NCI-H2107 treated with DMSO at 0.1 percent for 48 hours (cell line): ENCODE data around the gene DUSP28.
"Not testable (repeated sequence)": the region's sequence is repeated elsewhere in the genome, so short reads cannot be mapped to it uniquely, and the experiment has no call there.

Source experiments
- DNase-seq: peaks from one replicate; lab custom pipeline; 2025; ENCODE audit not compliant: unreplicated experiment; lab: John Stamatoyannopoulos, UW

DUSP28 gene

DNA sequence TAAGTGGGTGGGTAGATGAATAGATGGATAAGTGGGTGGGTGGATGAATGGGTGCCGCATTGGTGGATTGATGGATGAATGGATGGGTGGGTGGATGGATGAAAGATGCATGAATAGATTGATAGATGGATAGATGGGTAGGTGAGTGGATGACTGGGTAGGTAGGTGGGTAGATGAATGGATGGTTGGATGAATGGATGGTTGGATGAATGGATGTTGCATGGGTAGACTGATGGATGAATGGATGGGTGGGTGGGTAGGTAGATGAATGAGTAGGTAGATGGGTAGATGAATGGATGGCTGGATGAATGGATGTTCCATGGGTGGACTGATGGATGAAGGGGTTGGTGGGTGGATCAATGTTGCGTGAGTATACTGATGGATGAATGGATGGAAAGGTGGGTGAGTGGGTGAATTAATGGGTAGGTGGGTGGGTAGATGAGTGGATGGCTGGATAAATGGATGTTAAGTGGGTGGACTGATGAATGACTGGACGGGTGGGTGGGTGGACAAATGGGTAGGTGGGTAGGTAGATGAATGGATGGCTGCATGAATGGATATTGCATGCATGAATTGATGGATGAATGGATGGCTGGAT lies 32.9 kb upstream of the DUSP28 start:
- no peak for DNase-seq

DNA sequence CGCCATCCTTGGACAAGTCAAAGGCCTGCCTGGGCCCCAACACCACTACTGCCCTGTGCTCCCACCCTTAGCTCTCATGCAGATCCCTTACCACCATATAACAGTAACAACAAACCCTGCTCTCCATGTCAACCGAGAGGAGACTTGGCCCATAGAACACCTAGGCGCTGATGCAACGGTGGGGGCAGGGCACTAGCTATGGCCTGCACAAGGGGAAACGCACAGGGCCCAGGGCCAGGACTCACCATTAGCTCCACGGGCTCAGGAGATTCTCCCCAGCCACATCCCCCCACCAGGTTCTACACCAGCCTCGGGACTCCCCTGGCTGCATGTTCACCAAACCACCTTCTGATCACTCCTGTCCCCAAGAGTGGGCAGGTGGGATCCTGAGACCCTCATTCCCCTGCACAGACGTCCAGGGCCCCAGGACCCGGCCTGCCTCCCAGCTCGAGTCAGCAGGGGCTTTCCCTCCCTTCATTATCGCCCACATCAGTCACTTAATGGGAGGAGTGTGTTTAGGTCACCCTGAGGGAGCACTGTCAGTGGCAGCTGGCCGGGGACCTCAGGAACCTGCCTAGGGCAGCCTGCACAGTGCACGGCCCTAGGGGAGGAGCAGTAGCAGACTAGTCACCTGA lies 31.6 kb upstream of the DUSP28 start:
- DNase-seq, result no peak

DNA sequence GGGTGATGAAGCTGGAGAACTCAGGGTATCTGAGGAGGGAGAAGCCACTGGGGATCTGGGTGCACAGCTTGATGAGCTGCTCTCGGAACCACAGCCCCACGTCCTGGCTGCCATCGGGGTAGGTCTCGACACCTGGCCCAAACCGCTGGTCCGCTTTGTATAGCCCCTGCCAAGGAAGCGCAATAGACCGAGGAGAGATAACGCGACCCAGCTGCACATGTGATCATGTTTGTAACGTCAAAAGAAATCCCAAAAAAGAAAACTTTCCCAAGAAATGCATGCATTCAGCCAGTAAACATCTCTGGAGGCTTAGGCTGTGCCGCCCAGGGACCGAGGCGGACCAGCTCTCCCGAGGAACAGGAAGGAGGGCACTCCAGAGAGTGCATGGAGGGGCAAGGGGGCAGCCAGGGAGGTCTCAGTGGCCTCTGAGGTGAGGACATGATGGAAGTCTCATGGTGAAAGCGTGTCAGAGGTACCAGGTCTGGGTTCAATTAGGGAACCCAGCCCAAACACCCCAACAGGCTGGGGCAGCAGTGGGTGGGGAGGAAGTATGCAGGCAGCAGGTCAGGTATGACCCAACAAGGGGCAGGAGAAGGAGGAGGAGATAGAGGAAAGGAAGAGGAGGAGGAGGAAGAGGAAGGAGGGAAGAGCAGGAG lies 30.7 kb upstream of the DUSP28 start:
- no peak for DNase-seq

DNA sequence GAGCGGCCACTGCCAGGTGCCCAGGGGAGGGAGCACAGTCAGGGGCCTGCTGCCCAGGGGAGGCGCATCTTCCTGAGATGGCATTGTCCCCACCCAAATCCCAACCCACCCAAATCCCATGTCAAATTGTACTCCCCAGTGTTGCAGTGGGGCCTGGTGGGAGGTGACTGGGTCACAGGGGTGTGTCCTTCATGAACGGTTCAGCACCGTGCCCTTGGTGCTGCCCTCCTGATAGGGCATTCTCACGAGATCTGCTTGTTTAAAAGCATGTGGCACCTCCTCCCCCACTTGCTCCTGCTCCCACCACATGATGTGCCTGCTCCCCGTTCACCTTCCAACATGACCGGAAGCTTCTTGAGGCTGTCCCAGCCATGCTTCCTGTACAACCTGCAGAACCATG lies 30.0 kb upstream of the DUSP28 start:
- no peak for DNase-seq

DNA sequence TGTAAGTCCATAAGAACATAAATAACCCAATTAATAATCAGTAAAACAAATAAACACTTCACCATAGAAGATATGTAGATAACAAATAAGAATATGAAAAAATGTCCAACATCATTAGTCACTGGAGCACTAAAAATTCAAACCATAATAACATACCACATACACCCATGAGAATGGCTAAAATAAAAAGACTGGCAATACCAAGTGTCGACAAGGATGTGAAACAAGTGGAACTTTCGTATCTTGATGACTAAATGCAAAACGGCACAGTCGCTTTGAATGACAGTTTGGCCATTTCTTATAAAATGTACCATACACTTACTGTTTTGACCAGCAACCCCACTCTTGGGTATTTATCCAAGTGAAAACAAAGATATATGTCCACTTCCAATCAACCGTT lies 29.1 kb upstream of the DUSP28 start:
- DNase-seq, result no peak

DNA sequence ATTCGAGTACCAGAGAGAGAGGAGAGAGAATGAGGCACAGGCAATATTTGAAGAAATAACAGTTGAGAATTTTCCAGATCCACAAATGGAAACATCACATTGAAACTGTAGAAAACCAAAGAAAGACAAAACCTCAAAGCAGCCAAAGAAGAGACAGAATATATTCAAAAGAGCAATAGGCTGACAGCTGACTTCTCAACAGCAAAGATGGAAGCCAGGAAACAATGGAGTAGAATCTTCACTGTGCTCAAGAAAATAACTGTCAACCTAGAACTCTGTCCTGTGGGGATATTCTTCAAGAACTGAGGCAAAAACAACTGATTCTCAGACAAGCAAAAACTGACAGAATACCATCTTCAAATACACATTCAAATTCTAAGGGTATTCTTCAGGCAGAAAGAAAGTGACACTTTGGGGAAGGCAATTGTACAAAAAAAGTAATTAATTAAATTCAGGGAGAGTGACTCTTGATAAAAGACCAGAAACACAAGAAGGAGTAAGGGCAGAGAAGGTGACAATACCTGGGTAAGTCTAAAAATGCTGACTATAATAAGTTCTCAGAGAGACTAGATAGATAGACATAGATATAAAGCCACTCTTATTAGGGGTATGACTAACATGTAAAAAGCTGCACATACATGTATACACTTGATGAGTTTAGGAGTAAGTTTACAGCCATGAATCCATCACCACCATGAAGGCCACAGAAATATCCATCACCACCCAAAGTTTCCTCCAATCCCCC lies 28.0 kb upstream of the DUSP28 start:
- no peak for DNase-seq

DNA sequence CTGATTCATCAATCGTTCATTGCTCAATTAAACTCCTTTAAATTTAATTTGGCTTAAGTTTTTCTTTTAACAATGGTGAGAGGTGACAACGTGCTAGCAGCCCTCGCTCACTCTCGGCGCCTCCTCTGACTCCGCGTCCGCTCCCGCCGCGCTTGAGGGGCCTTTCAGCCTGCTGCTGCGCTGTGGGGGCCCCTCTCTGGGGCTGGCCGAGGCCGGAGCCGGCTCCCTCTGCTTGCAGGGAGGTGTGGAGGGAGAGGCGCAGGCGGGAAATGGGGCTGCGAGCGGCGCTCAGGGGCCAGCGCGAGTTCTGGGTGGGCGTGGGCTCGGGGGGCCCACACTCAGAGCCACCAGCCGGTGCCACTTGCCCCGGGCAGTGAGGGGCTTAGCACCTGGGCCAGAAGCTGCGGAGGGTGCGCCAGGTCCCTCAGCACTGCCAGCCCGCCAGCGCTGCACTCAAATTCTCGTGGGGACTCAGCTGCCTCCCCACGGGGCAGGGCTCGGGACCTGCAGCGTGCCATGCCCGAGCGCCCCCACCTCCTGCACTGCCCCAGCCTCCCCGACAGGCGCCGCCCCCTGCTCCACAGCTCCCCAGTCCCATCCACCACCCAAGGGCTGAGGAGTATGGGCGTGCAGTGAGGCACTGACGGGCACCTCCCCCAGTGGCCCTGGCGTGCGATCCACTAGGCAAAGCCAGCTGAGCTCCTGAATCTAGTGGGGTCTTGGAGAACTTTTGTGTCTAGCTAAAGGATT lies 22.0 kb upstream of the DUSP28 start:
- no peak for DNase-seq

DNA sequence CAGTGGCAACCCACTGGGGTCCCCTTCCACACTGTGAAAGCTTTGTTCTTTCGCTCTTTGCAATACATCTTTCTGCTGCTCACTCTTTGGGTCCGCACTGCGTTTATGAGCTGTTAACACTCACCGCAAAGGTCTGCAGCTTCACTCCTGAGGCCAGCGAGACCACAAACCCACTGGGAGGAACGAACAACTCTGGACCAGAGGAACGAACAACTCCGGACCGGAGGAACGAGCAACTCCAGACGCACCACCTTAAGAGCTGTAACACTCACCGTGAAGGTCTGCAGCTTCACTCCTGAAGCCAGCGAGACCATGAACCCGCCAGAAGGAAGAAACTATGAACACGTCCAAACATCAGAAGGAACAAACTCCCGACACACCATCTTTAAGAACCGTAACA lies 21.1 kb upstream of the DUSP28 start:
- not testable (repeated sequence) for DNase-seq

DNA sequence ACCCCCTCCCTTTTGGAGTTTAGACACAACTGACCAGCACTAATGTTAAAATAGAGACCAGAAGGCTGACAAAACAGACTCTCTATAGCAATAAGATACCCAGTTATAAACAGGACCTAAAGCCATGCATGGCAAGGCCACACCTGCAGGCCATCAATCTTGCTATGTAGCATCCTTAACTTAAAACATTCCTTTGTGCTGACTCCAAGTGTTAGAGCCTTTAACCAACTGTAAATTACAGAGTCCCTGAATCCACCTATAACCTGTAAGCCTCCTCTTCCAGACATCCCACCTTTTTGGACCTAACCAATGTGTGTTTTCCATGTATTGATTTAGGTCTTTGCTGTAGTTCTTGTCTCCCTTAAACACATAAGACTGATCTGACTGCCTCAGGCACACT lies 20.3 kb upstream of the DUSP28 start:
- no peak for DNase-seq

DNA sequence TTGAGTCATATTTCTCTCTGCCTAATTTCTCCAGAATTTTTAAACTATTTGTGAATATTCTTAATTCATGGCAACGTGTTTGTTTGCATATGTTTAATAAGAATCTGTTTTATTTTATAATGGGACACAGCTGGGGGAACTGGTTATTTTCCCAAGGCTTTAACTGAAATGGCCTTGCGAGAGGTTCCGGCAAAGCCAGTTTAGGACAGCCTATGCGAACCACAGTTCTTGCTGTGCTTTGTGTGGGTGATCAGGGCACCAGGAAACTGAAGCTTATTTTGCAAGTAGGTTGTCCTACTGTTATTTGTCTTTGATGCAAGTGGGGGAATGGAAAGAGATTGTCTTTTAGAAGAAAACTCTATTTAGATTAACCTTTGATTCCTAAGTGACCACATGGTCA lies 8.9 kb upstream of the DUSP28 start:
- no peak for DNase-seq

DNA sequence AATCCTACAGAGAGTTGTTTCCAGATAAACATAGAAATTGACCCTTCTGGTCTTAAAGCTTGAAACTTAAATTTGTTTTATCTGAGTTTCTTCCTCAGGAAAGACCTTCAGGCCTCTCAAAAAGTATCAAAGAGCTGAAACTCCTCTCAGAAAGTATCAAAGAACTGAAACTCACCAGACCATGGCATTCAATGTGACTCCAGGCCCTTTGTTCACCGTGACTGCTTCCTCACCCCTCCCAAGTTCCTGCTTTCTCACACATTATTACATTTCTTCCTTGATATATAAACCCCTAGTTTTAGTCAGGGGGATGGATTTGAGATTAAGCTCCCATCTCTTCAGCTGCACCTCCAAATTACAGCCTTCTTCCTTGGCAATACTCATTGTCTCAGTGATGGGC lies 8.3 kb upstream of the DUSP28 start:
- DNase-seq, result no peak

DNA sequence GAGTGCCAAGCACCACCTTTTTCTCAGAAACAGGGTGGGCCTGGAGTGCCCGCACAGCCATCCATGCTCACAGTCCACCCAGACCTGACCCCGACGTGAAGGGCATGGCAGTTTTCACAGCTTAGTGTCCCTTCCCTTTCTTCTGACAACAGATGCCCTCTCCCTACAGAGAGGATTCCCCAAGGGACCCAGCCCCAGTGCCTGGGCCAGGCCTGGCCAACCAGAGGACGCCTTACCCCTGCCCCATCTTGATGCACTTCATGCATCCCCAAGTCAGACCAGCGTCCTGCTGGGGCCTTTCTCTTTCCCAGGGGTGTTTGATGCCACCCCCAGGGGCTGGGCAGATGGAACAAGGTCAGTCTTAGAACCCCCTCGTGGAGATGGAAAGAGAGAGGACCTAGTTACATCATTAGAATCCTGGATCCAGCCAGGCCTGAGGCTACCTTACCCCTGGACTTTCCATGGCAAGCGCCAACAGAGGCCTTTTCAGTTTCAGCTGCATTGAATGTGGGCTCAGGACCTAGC lies 6.1 kb upstream of the DUSP28 start:
- DNase-seq, result no peak

DNA sequence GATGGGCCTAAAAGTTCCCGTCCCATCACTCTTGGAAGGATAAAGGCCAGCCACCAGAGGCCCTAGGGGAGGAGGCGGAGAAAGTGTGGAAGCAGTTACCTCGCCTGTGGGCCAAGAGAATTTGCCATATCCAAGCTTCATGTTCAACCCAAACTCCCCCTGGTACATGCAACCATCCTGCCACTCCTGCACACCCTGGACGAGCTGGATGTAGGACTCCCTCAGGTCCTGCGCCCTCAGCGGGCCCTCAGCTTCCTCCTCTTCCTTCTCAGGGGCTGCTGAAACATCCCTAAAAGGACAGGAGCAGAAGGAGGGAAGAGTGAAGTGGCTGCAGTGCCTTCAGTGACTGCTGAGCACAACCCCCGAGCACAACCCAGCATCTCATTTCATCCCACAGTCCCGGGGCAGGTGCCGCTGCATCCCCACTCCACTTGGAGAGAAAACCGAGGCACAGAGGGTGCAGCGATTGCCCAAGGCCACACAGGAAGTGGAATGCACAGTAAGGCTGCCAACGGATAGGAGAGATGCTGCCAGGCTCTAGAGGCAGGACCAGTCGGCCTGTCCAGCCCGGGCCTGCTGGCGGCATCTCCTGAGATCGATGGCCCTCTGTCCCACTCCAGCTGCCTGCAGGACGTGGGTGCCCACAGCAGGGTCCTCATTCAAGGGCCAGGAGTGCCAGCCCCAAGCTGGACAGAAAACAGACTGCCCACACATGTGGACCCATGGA lies 5.2 kb upstream of the DUSP28 start:
- no peak for DNase-seq

DNA sequence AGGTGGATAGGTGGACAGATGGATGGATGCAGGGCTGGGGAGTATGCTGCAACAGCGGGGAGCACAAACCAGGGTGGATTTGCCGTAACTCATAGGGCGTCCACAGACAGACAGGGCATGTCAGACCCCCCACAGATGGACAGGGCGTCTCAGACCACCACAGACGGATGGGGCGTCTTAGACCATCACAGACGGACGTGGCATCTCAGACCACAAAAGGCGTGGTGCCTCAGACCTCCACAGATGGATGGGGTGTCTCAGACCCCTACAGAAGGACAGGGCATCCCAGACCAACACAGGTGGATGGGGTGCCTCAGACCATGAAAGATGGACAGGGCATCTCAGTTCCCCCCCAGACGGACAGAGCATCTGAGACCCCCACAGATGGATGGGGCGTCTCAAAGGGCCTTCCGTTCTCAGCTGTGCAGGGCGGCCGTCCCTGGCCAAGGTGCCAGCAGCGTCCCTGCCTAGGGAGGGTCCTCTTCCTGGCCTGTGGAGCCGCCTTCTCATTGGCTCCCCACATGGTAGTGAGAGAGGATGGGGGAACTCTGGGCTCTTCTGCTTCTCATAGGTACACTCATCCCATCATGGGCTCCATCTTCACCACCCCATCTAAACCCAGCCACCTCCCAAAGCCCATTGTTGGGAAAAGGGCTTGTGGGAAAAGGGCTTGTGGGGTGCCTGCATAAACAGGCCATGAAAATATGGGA lies 4.5 kb upstream of the DUSP28 start:
- DNase-seq, result no peak

DNA sequence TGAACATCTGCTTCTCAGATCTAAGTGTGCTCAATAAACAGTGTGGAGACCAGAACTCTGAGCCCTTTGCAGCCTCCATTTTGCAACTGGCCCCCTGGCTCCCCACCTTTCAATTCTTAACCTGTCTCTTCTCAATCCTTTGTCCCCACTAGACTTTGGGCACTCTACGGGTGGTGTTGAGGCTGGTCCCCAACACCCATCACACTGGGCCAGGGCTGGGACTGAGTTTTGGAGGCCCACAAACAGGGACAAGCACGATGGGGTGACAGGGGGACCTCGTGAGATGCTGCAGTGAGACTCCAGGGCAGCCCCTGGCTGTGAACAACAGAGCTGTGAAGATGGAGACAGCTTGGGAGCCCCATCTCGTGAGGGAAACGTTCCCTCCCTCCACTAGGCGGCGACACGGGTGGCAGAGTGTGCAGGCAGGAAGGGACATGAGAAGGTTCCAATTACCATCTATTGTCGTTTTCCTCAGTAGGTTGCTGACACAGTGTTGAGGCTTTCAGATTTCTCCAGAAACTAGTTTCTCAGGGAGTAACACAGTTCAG lies 3.5 kb upstream of the DUSP28 start:
- DNase-seq, result no peak

DNA sequence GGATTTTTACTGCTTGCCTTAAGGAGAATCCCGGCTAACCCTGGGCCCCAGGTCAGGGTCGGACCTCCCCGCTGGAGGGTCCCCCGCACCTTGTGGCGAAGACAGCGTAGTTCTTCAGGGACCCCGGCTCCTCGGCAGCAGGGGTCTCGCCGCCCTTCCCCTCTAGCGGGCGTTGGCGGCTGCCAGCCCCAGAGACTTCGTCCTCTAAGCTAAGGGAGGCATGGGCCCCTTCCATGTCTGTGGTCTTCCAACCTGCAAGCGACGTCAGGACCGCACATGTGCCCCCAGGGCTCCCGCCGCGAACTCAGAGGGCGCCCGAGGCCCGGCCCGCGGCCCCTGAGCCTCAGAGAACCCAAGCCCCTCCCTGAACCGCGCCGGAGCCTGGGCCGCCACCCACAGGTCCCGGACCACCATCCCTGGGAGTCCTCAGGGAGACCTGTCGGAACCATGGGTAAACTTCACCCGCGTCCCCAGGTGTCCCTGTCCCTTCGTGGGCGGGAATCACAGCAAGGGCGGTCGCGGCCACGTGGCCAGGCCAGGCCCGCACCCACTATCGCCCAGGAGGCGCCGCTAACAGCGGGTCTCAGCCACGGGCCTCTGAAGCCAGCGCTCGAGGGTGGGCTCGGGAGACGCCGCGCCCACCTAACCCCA lies 2.9 kb upstream of the DUSP28 start:
- DNase-seq, result no peak

DNA sequence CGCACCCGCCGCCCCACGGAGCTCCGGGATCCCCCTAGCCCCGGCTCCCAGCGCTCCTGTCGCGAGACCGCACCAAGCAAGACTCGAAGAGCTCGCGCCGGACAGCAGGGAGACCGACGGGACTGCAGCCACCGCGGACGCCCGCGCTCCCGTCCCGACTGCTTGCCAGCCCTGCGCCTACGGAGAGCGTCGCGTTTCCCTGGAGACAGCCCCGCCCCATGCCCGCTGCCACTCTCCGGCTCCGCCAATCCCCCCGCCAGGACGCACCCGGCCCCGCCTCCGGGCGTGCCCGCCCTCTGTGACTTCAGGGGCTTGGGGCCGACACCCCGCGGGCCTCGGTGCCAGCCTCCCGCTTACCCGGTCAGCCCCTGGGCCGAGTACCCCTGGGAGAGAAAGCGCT lies 2.3 kb upstream of the DUSP28 start, which contains the start of gene ANKMY1:
TSS of gene ANKMY1 (minus strand) at position 181 of the 400 bp plus-strand sequence. CDS start 653 bp downstream, outside the sequence.
- no peak for DNase-seq

DNA sequence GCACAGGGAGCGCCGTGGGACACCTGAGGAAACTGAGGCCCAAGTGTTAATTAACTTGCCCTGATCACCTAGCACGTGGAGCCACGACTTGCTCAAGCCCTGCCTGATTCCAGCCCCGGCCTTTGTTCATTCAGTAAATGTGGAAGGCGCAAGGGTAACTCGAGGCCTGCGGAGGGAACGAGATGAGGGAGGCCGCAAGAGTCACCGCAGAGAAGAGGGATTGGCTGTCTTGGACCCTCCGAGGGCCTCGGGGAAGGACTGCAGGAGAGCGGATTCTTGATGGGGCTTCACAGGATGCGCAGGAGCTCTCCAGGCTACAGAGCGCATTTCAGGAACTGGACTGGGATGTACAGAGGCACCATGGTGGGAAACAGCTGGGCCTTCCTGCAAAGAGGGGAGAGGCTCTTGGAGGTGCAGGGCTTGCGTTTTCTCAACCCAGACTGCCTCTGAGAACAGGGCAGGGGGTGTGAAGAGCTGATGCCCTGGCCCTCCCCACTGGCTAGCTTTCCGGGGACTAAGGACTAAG lies 1.9 kb upstream of the DUSP28 start:
- DNase-seq, result no peak

DNA sequence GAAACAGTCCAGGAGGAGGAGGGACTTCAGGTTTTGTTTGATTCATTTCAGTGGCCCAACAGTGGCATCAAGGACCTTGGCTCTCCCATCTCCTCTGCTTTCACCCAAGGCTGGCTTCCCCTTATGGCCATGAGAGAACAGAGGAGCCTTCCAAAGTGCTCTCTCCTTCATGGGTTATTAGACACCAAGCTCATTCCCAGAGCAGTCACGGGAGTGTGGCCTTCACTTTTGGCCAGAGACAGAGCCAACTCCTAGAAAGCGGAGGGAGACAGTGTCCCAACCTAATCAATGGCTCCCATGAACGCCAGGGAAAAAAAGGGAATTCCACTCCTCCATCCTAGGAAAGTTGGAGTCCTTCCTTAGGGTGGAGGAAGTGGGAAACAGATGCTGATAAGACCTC lies 871 bp upstream of the DUSP28 start:
- DNase-seq, result no peak
